Esophagus muscularis mucosa (tissue), 3 donors: ENCODE data around the gene HESX1.

ENCODE experiments used
- CTCF ChIP-seq, 3 experiments: fragments of 200-600 bp in 2 of 3; fragments of 450-650 bp in 1 of 3; sonication (generic) in 2 of 3; IDR thresholded peaks; one replicate each; pipeline ENCODE4 v1.5.1; 2017 to 2019; ENCODE audit warnings: antibody characterized with exemption in 3 of 3, mild to moderate bottlenecking in 2 of 3, moderate library complexity in 1 of 3
- EP300 ChIP-seq: sonication (generic); formaldehyde crosslinking; IDR thresholded peaks from one replicate; pipeline ENCODE4 v1.6.1; 2017; ENCODE audit warnings: antibody characterized with exemption

- no peak for TF ChIP-seq CTCF (IDR thresholded peaks at IDR 0.05)
- TF ChIP-seq EP300: no peak
Observed at GRCh38 chr3:57184526-57184925, 15.3 kb downstream of the HESX1 start.
